Measurements from ENCODE around the gene CASK.

GRCh38 chrX:41703574-41704029 is 219.8 kb downstream of the CASK start:
- TF ChIP-seq CTCF (IDR thresholded peaks at IDR 0.05) = no peak
- TF ChIP-seq POLR2A (IDR thresholded peaks at IDR 0.05) = no peak
- TF ChIP-seq POLR2AphosphoS5 (IDR thresholded peaks at IDR 0.05; ENCODE audit: insufficient read depth in 1 of 2, low read depth in 1 of 2) = no peak
